GM12878 (cell line): ENCODE results near the gene PLEKHG2. TPM values are rescaled to one million over a fixed set of nuclear protein-coding genes. Genes with fewer than 3 reads are reported as not detected.

ENCODE experiments used
- ATAC-seq: fragments of 200-7000 bp; cut with Tn5 transposase; 3 replicates; pipeline ENCODE4 v1.9.1; 2020; ENCODE audit warnings: mild to moderate bottlenecking, moderate library complexity
- BruUV-seq: library from RNA; stranded (reverse); fragments of 400-500 nt; replicated peaks from 2 replicates; lab custom pipeline; 2021; lab: Mats Ljungman, UMichigan
- CTCF ChIA-PET: fragments of 300-600 bp; sonication (Branson Sonifier 250); formaldehyde crosslinking; extraction: SDS; loops from one replicate; lab custom pipeline; 2021; ENCODE audit warnings: inconsistent platforms; lab: Yijun Ruan, JAX
- POLR2A ChIA-PET: fragments of 350-600 bp; formaldehyde crosslinking; extraction: SDS; loops from one replicate; lab custom pipeline; 2021; ENCODE audit warnings: inconsistent platforms; lab: Charles Lee
- RAD21 ChIA-PET: fragments of 300-600 bp; sonication (Branson Sonifier 250); formaldehyde crosslinking; loops from one replicate; lab custom pipeline; 2023; ENCODE audit warnings: antibody characterized with exemption; ENCODE audit not compliant: unreplicated experiment; lab: Charles Lee
- SMC1A ChIA-PET: fragments of 300-600 bp; sonication (Branson Sonifier 250); formaldehyde crosslinking; loops from one replicate; lab custom pipeline; 2023; ENCODE audit not compliant: unreplicated experiment, uncharacterized antibody; lab: Charles Lee
- DNase-seq: peaks from one replicate; pipeline ENCODE4 v3.0.0-alpha.2; 2011; ENCODE audit warnings: low read depth, low spot score
- FAIRE-seq: peaks from 3 replicates; lab custom pipeline; 2011; peaks lifted over from hg19 to GRCh38; lab: Jason Lieb, UNC
- H2AFZ ChIP-seq: 2 replicates; pipeline ENCODE4 v1.6.0; 2011; ENCODE audit warnings: low read depth, low read length, control low read depth; ENCODE audit not compliant: control insufficient read depth
- H3K27ac ChIP-seq: 2 replicates; pipeline ENCODE4 v1.5.1; 2011; ENCODE audit warnings: control low read depth; ENCODE audit not compliant: control insufficient read depth, insufficient read depth
- H3K27me3 ChIP-seq, 2 experiments: replicated peaks in 1 of 2; 2 replicates each; pipeline versions ENCODE4 v1.6.0 to v1.6.1; 2011; ENCODE audit warnings: low read length in 1 of 2; ENCODE audit not compliant: control insufficient read depth in 2 of 2, insufficient read depth in 2 of 2
- H3K36me3 ChIP-seq, 2 experiments: 2 replicates each; pipeline ENCODE4 v1.5.1; 2011; ENCODE audit warnings: low read length in 1 of 2; ENCODE audit not compliant: control insufficient read depth in 2 of 2, insufficient read depth in 2 of 2
- H3K4me1 ChIP-seq: 2 replicates; pipeline ENCODE4 v1.6.1; 2011; ENCODE audit warnings: mild to moderate bottlenecking, low read length, moderate library complexity, mixed read lengths; ENCODE audit not compliant: control insufficient read depth, insufficient read depth
- H3K4me2 ChIP-seq: 2 replicates; pipeline ENCODE4 v1.6.0; 2011; ENCODE audit warnings: control low read depth; ENCODE audit not compliant: control insufficient read depth, insufficient read depth
- H3K4me3 ChIP-seq: fragments of 200-600 bp; sonication (generic); 2 replicates; pipeline ENCODE4 v1.5.1; 2016
- H3K79me2 ChIP-seq: 2 replicates; pipeline ENCODE4 v1.6.0; 2011; ENCODE audit warnings: low read length; ENCODE audit not compliant: control insufficient read depth, insufficient read depth
- H3K9ac ChIP-seq: 2 replicates; pipeline ENCODE4 v1.8.0; 2011; ENCODE audit warnings: low read length, control low read depth, mixed read lengths; ENCODE audit not compliant: control insufficient read depth, insufficient read depth
- H3K9me3 ChIP-seq: replicated peaks from 3 replicates; pipeline ENCODE4 v1.5.1; 2011; ENCODE audit warnings: mild to moderate bottlenecking, low read length; ENCODE audit not compliant: control insufficient read depth, insufficient read depth
- H4K20me1 ChIP-seq: 2 replicates; pipeline ENCODE4 v1.6.0; 2011; ENCODE audit not compliant: control insufficient read depth, insufficient read depth
- BMI1 ChIP-seq: fragments of 450-650 bp; IDR thresholded peaks from 2 replicates; pipeline ENCODE4 v1.6.1; 2016; ENCODE audit warnings: mild to moderate bottlenecking, moderate library complexity, borderline replicate concordance
- CHD1 ChIP-seq: IDR thresholded peaks from 2 replicates; pipeline ENCODE4 v1.6.1; 2012; ENCODE audit warnings: low read depth, low read length, improper control_type of control experiment
- CHD2 ChIP-seq: IDR thresholded peaks from 2 replicates; pipeline ENCODE4 v1.6.1; 2011; ENCODE audit warnings: low read depth, low read length, improper control_type of control experiment, borderline replicate concordance
- CREM ChIP-seq: IDR thresholded peaks from 2 replicates; pipeline ENCODE4 v1.6.1; 2014; ENCODE audit warnings: antibody characterized with exemption, low read depth
- DPF2 ChIP-seq: fragments of 450-650 bp; IDR thresholded peaks from 2 replicates; pipeline ENCODE4 v1.6.1; 2017; ENCODE audit warnings: mild to moderate bottlenecking
- EED ChIP-seq: sonication (generic); IDR thresholded peaks from 2 replicates; pipeline ENCODE4 v1.6.1; 2016; ENCODE audit warnings: antibody characterized with exemption, low read depth
- EP300 ChIP-seq, 2 experiments: fragments of 150-350 bp in 1 of 2; IDR thresholded peaks; 2 replicates each; pipeline ENCODE4 v1.6.1; 2011 to 2012; ENCODE audit warnings: low read depth in 2 of 2, low read length in 2 of 2, borderline replicate concordance in 1 of 2, improper control_type of control experiment in 1 of 2, inconsistent platforms in 1 of 2; ENCODE audit not compliant: control insufficient read depth in 1 of 2
- ETV6 ChIP-seq, 2 experiments: fragments of 450-650 bp in 1 of 2; IDR thresholded peaks in 1 of 2; conservative IDR thresholded peaks in 1 of 2; 2 replicates each; pipeline ENCODE4 v1.6.1; 2014; ENCODE audit warnings: antibody characterized with exemption in 1 of 2, borderline replicate concordance in 1 of 2, low read depth in 1 of 2, mild to moderate bottlenecking in 1 of 2, moderate library complexity in 1 of 2
- IKZF2 ChIP-seq, 2 experiments: fragments of 450-650 bp; IDR thresholded peaks; 2 replicates each; pipeline ENCODE4 v1.6.1; 2017; ENCODE audit warnings: mild to moderate bottlenecking in 2 of 2, moderate library complexity in 2 of 2
- LARP7 ChIP-seq: fragments of 450-650 bp; IDR thresholded peaks from 2 replicates; pipeline ENCODE4 v1.6.1; 2017; ENCODE audit warnings: mild to moderate bottlenecking
- NFIC ChIP-seq: IDR thresholded peaks from 2 replicates; pipeline ENCODE4 v1.6.1; 2012; ENCODE audit warnings: low read depth, mild to moderate bottlenecking, inconsistent platforms, low read length, moderate library complexity
- NR2F1 ChIP-seq: fragments of 450-650 bp; conservative IDR thresholded peaks from 2 replicates; pipeline ENCODE4 v1.6.1; 2017; ENCODE audit warnings: mild to moderate bottlenecking
- POLR2AphosphoS2 ChIP-seq: IDR thresholded peaks from 2 replicates; pipeline ENCODE4 v1.6.1; 2011; ENCODE audit warnings: low read depth, mild to moderate bottlenecking, low read length, improper control_type of control experiment, moderate library complexity
- RAD21 ChIP-seq: IDR thresholded peaks from 2 replicates; pipeline ENCODE4 v1.6.1; 2011; ENCODE audit warnings: mild to moderate bottlenecking, low read depth, low read length, moderate library complexity; ENCODE audit not compliant: insufficient read depth
- RAD51 ChIP-seq: fragments of 450-650 bp; IDR thresholded peaks from 2 replicates; pipeline ENCODE4 v1.6.1; 2016; ENCODE audit warnings: moderate library complexity, mild to moderate bottlenecking, inconsistent platforms
- RUNX3 ChIP-seq: IDR thresholded peaks from 2 replicates; pipeline ENCODE4 v1.6.1; 2012; ENCODE audit warnings: low read length, inconsistent platforms
- SMARCA5 ChIP-seq: fragments of 450-650 bp; IDR thresholded peaks from 2 replicates; pipeline ENCODE4 v1.6.1; 2017; ENCODE audit warnings: mild to moderate bottlenecking
- SMC3 ChIP-seq: IDR thresholded peaks from 2 replicates; pipeline ENCODE4 v1.6.1; 2011; ENCODE audit warnings: low read length, improper control_type of control experiment, borderline replicate concordance
- STAT3 ChIP-seq: IDR thresholded peaks from 2 replicates; pipeline ENCODE4 v1.6.1; 2011; ENCODE audit warnings: low read depth, low read length, improper control_type of control experiment
- WGBS: methylation state at CpG from one replicate; pipeline ENCODE4 v1.1.6; 2016; ENCODE audit warnings: low lambda C conversion rate; ENCODE audit not compliant: insufficient replicate concordance, insufficient coverage; ENCODE audit errors: missing lambda C conversion rate; 5-methylcytosine and 5-hydroxymethylcytosine counted together
- in situ Hi-C: fragments of 300-500 bp; cut with MboI; formaldehyde crosslinking; loops from 9 replicates; pipeline ENCODE4 v1.14.3; 2018; ENCODE audit warnings: mixed read lengths
- intact Hi-C: fragments of 100-400 bp; cut with micrococcal nuclease; formaldehyde crosslinking; loops from one replicate; pipeline ENCODE4 v1.14.2; 2022; ENCODE audit not compliant: unreplicated experiment
- polyA plus RNA-seq, 11 experiments: library from polyadenylated mRNA; depleted of rRNA in 4 of 11; unstranded in 6 of 11; stranded (reverse) in 5 of 11; fragments of >200 nt; fragmentation: Nextera tagmentation in 4 of 11; fragmentation: Illumina TruSeq in 1 of 11; extraction: Ambion mirVana in 4 of 11; extraction: Trizol in 1 of 11; gene quantifications; 1 replicate in 1 of 11; 2 replicates in 10 of 11; pipeline versions ENCODE4 v1.2.1 to v1.2.3, GENCODE V29; 2011 to 2016; ENCODE audit warnings: inconsistent platforms in 2 of 11, missing spikeins in 2 of 11, low read depth in 1 of 11
- total RNA-seq, 4 experiments: library from RNA; depleted of rRNA in 3 of 4; stranded (reverse); fragments of >200 nt in 3 of 4; fragmentation: Illumina TruSeq in 1 of 4; extraction: Trizol in 1 of 4; gene quantifications; 2 replicates each; pipeline versions ENCODE4 v1.2.1 to v1.2.3, GENCODE V29; 2013 to 2021
- TF ChIP-seq, protein P1 (sequence below): fragments of 150-350 bp; IDR thresholded peaks from 2 replicates; pipeline ENCODE4 v1.6.1; 2016; ENCODE audit warnings: low read depth, low read length

Gene PLEKHG2
- total and polyA plus RNA-seq, 10 of the 15 experiments (the other 5 are each of a cell fraction or from before 2014, with no cell fraction given), result 3.0 to 62.5 (median 17.2) TPM

DNA sequence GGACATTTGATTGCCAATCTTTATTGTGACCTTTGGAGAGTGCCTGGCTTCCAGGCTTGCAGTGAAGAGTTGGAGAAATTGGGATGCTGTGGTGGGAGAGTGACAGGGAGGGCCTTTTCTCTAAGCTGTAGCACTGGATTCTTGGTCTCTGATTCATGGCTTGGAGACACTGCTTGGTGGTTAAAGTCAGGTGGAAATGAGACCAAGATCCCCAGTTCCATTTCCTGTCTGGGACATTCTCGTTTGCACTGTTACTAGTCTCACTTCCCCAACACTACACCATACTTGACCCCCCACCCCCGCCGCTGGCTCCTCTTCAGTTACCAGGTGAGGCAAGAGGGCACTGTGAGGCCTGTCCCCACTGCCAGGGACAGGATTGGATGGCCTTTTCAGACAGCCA, 35.8 kb downstream of the PLEKHG2 start:
- no peak for FAIRE-seq
- TF ChIP-seq DPF2 (peak; percentile 28; the same call in 1 of the 2 replicates), SMARCA5 (no peak), CREM (peak; percentile 37; the same call in 1 of the 2 replicates), NFIC (0 out of 2 replicates have a peak, but pooled peaks have one; percentile 43), SMC3 (no peak), ETV6 (conservative IDR thresholded peaks at IDR 0.05 in 1 of 2, IDR thresholded peaks at IDR 0.05 in 1 of 2; ENCODE audit: borderline replicate concordance in 1 of 2, low read depth in 1 of 2) (peak in 1 of 2 experiments; percentile 98; a peak in 2 of 4 replicates), EED (peak; percentile 63), RAD51 (no peak), POLR2AphosphoS2 (no peak), LARP7 (no peak), RUNX3 (peak; percentile 83), IKZF2 (IDR thresholded peaks at IDR 0.05) (peak; percentile 54 to 80; a peak in 3 of 4 replicates), CHD2 (peak; percentile 56; the same call in 1 of the 2 replicates), EP300 (IDR thresholded peaks at IDR 0.05; ENCODE audit: borderline replicate concordance in 1 of 2, control insufficient read depth in 1 of 2, low read depth in 2 of 2, low read length in 2 of 2) (0 out of 4 replicates have a peak, but pooled peaks of 1 of the 2 experiments have one; percentile 53), RAD21 (no peak), NR2F1 (peak; percentile 72), BMI1 (no peak), STAT3 (no peak), CHD1 (no peak)
- TF ChIP-seq, protein P1, sequence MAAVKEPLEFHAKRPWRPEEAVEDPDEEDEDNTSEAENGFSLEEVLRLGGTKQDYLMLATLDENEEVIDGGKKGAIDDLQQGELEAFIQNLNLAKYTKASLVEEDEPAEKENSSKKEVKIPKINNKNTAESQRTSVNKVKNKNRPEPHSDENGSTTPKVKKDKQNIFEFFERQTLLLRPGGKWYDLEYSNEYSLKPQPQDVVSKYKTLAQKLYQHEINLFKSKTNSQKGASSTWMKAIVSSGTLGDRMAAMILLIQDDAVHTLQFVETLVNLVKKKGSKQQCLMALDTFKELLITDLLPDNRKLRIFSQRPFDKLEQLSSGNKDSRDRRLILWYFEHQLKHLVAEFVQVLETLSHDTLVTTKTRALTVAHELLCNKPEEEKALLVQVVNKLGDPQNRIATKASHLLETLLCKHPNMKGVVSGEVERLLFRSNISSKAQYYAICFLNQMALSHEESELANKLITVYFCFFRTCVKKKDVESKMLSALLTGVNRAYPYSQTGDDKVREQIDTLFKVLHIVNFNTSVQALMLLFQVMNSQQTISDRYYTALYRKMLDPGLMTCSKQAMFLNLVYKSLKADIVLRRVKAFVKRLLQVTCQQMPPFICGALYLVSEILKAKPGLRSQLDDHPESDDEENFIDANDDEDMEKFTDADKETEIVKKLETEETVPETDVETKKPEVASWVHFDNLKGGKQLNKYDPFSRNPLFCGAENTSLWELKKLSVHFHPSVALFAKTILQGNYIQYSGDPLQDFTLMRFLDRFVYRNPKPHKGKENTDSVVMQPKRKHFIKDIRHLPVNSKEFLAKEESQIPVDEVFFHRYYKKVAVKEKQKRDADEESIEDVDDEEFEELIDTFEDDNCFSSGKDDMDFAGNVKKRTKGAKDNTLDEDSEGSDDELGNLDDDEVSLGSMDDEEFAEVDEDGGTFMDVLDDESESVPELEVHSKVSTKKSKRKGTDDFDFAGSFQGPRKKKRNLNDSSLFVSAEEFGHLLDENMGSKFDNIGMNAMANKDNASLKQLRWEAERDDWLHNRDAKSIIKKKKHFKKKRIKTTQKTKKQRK, result no peak

More for the DNA sequence above, 35.8 kb downstream of the PLEKHG2 start:
- Histone ChIP-seq H3K9ac (peak overlapping the region; percentile 24; the same call in 1 of the 2 replicates), H3K27me3 (no peaks in the 10 kb centered on the region), H3K4me2 (peak overlapping the region; percentile 81), H2AFZ (no peak overlapping the region), H3K4me3 (peak overlapping the region; percentile 87), H3K4me1 (peaks cover 28% of the 10 kb centered on the region), H4K20me1 (peaks cover 6% of the 10 kb centered on the region; the same call in 1 of the 2 replicates), H3K27ac (no peak overlapping the region), H3K9me3 (no peaks in the 10 kb centered on the region), H3K79me2 (peaks cover 86% of the 10 kb centered on the region), H3K36me3 (peaks cover 5 to 22% of the 10 kb centered on the region in 2 experiments)
- in situ Hi-C loops (no loop called here), intact Hi-C loops (loop anchor here (5.0 kb wide), 1 partner anchor 49 kb away; the partner anchor contains the start of gene DLL3)
- ChIA-PET SMC1A (no interaction called here), RAD21 (interaction anchor here (3.0 kb wide), 1 partner anchor 13 kb away, joined by 7 read pairs; the partner anchor contains the start of gene RPS16), POLR2A (interaction anchor here (0.5 to 2.0 kb wide), 7 partner anchors 8 to 969 kb away, joined by 3 to 9 read pairs (median 4); partner anchors contain the start of gene RPS16), CTCF (interaction anchor here (1.4 kb wide), 1 partner anchor 106 kb away, joined by 4 read pairs; the partner anchor contains the start of gene SAMD4B)
- DNase-seq (no peak), ATAC-seq (peak; percentile 52)
- no TSS peak for BruUV-seq
- 5% methylated on average over 3 of the region's 3 CpGs for WGBS
